ENCODE measurements around the gene ABHD1.
"Not testable (repeated sequence)": the region's sequence is repeated elsewhere in the genome, so short reads cannot be mapped to it uniquely, and the experiment has no call there.

The ABHD1 gene

DNA sequence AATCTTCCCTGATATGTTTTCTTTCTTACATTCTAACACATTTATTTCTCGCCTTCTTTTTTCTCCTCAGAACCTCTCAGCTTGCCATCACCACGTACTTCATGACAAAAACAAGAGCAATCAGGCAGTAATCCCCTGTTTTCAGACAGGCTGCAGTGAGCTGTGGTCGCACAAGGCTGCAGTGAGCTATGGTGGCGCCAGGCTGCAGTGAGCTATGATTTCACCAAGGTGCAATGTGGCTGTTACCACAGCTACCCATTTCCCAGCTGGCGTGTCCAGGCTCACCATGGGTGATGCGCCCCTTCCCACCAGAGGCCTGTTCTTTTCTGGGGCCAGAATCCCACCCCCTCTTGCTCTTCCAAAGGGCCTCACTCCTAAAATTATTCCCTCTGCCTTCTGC, 51.0 kb downstream of the ABHD1 start:
- DNase-seq: no peak

- DNase-seq: no peak
Measured at GRCh38 chr2:27175330-27175729, 51.7 kb downstream of the ABHD1 start.

DNA sequence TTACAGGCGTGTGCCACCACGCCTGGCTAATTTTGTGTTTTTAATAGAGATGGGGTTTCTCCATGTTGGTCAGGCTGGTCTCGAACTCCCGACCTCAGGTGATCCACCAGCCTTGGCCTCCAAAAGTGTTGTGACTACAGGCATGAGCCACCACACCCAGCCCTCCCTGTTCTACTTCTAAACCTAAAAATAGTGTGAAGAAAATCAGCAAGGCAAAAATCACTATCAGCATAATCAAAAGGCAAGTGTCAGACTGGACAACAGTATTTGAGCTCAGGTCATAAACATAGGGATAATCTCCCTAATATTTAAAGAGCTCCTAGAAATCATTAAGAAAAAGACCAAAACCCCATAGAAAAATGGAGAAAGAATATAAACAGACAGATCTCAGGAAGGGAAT, 52.2 kb downstream of the ABHD1 start:
- not testable (repeated sequence) for DNase-seq

- no peak for DNase-seq
Measured at GRCh38 chr2:27177441-27178351, 54.1 kb downstream of the ABHD1 start.

DNA sequence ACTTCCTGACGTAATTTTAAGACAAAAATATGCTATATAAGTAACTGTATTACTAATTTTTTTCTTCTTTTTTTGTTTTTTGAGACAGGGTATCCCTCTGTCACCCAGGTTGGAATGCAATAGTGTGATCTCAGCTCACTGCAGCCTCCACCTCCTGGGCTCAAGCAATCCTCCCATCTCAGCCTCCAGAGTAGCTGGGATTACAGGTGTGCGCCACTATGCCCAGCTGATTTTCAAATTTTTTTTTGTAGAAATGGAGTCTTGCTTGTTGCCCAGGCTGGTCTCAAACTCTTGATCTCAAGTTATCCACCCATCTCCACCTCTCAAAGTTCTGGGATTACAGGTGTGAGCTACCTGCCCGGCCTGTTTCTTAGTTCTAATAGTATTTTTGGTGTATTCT, 54.9 kb downstream of the ABHD1 start:
- DNase-seq: no peak

DNA sequence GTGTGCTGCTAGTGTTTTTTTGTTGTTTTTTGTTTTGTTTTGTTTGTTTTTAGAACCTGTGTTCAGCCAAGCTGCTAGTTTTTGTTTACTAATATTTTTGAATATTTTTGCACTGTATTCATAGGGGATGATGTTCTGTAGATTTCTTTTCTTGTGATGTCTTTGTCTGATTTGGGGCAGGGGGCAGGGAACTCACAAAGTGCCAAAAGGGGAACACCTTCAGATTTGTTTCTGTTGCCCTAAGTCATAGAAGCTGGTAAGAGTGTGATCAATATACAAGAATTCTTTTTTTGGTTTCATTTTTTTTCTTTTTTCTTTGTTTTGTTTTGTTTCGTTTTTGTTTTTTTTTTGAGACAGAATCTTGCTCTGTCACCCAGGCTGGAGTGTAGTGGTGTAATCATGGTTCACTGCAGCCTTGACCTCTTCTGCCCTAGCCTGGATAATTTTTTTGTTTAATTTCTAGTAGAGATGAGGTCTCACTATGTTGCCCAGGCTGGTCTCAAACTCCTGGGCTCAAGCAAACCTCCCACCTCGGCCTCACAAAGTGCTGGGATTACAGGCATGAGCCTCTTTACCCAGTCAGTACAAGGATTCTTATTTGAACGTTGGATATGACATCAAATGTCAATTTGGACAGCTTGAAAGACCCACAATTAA, 55.9 kb downstream of the ABHD1 start:
- DNase-seq: no peak
